ENCODE results near the gene GPC6. TPM values are rescaled to one million over a fixed set of nuclear protein-coding genes. Genes with fewer than 3 reads are reported as not detected.

GPC6 gene
- total RNA-seq, 1 experiment from 2014 or later: 0.22 TPM

DNA sequence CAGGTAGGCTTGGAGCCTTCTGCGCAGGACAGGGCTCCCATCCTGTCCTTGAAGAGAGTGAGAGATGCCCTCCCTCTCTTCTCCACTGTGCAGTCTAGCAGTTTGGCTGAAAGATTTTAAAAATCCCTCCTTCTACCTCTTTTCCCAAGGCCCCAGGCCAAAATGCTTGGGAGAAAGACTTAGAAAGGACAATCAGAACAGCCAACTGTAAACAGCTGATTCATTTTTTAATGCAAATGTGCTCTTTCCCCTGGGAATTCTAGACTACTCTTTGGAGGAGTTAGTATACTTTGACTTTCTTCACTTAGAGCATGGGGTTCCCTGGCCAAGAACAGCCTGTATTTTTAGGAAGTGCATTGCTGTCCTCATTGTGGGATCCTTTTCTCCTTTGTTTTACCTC lies 398.9 kb downstream of the GPC6 start:
- BruUV-seq (replicated peaks): no TSS peak
- RAD21 ChIA-PET (ENCODE audit: low non-redundant PET in 1 of 2, low total read pairs in 2 of 2, uncharacterized antibody in 2 of 2, unreplicated experiment in 2 of 2): no interaction called here
- H2AFZ ChIP-seq (ENCODE audit: low read depth, low read length, poor library complexity, severe bottlenecking): no peak overlapping the region
- no peaks in the 10 kb centered on the region for H3K4me1 ChIP-seq (ENCODE audit: control insufficient read depth in 1 of 2, insufficient read depth in 2 of 2, low read length in 2 of 2)
- DNase-seq (ENCODE audit: low read depth, low spot score): no peak
- H4K20me1 ChIP-seq (ENCODE audit: insufficient read depth): no peaks in the 10 kb centered on the region
- intact Hi-C loops (cut with micrococcal nuclease): no loop called here
- H3K79me2 ChIP-seq (ENCODE audit: insufficient read depth, low read length): no peaks in the 10 kb centered on the region
- POLR2A ChIA-PET: no interaction called here
- TF ChIP-seq ZFX (IDR thresholded peaks at IDR 0.05) (no peak), SP1 (IDR thresholded peaks at IDR 0.05; ENCODE audit: low read depth) (no peak), MAX (IDR thresholded peaks at IDR 0.05) (no peak), POLR2AphosphoS5 (IDR thresholded peaks at IDR 0.05; ENCODE audit: low read depth, low read length) (no peak), SIN3A (IDR thresholded peaks at IDR 0.05; ENCODE audit: low read depth) (no peak), RAD21 (IDR thresholded peaks at IDR 0.05; ENCODE audit: low read depth) (no peak), ELF1 (IDR thresholded peaks at IDR 0.05; ENCODE audit: borderline replicate concordance, low read depth) (no peak)
- no peak for ATAC-seq
- no peak overlapping the region for H3K27ac ChIP-seq (ENCODE audit: low read depth, low read length)
- H3K9me2 ChIP-seq (ENCODE audit: insufficient read depth): no peaks in the 10 kb centered on the region
- H3K36me3 ChIP-seq (ENCODE audit: control insufficient read depth in 1 of 2, insufficient read depth in 2 of 2, low read length in 2 of 2): no peaks in the 10 kb centered on the region
- peaks cover 0 to 15% of the 10 kb centered on the region in 2 experiments; a peak in 3 of 4 replicates for H3K9me3 ChIP-seq (ENCODE audit: control insufficient read depth in 1 of 2, insufficient read depth in 1 of 2, low read depth in 1 of 2, low read length in 2 of 2)
- no peak overlapping the region for H3K4me3 ChIP-seq (replicated peaks in 1 of 2; ENCODE audit: low read depth in 1 of 2, low read length in 2 of 2)
- CTCF ChIA-PET: no interaction called here
- H3K27me3 ChIP-seq (ENCODE audit: insufficient read depth, low read length): no peaks in the 10 kb centered on the region
- H3K4me2 ChIP-seq (ENCODE audit: low read length): no peak overlapping the region
- no peak overlapping the region for H3K9ac ChIP-seq (ENCODE audit: low read length)

DNA sequence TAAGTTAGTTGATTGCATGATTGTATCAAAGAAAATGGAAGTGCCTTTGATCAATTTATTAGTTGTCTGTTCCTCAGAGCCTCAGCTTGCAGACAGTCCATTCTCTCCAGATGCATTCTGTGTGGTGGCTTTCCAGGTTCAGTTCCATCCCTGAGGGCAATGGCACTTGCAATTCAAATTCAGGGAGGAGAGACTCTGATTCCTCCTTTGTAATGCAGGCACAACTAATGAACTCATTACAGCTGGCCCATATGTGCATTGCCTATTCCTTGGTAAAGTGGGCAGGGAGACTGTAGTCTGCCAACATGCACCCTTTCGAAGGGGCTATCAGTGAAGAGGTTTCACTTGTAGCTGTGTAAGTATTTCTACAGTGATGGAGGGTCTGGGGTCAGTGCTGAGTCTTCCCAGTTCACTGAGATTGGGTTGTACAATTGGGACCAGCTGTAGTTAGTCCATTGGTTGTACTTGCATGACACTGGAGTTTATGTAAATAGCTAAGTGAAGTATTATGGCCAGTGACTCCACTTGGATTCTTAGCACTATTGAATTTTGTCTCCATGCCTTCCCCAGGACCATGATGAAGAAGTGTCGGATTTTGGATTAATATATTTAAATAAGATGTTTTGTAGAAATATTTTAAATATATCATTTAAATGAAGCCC lies 401.7 kb downstream of the GPC6 start:
- peaks cover 10 to 12% of the 10 kb centered on the region in 2 experiments; a peak in 3 of 4 replicates for H3K9me3 ChIP-seq (ENCODE audit: control insufficient read depth in 1 of 2, insufficient read depth in 1 of 2, low read depth in 1 of 2, low read length in 2 of 2)
- RAD21 ChIA-PET (ENCODE audit: low non-redundant PET in 1 of 2, low total read pairs in 2 of 2, uncharacterized antibody in 2 of 2, unreplicated experiment in 2 of 2): no interaction called here
- no peaks in the 10 kb centered on the region for H3K27me3 ChIP-seq (ENCODE audit: insufficient read depth, low read length)
- no peaks in the 10 kb centered on the region for H3K36me3 ChIP-seq (ENCODE audit: control insufficient read depth in 1 of 2, insufficient read depth in 2 of 2, low read length in 2 of 2)
- H3K79me2 ChIP-seq (ENCODE audit: insufficient read depth, low read length): no peaks in the 10 kb centered on the region
- no peak for DNase-seq (ENCODE audit: low read depth, low spot score)
- no peak for ATAC-seq
- no peak overlapping the region for H3K4me2 ChIP-seq (ENCODE audit: low read length)
- no peak overlapping the region for H2AFZ ChIP-seq (ENCODE audit: low read depth, low read length, poor library complexity, severe bottlenecking)
- H3K9me2 ChIP-seq (ENCODE audit: insufficient read depth): no peaks in the 10 kb centered on the region
- POLR2A ChIA-PET: no interaction called here
- no peaks in the 10 kb centered on the region for H4K20me1 ChIP-seq (ENCODE audit: insufficient read depth)
- no peak overlapping the region for H3K4me3 ChIP-seq (replicated peaks in 1 of 2; ENCODE audit: low read depth in 1 of 2, low read length in 2 of 2)
- intact Hi-C loops (cut with micrococcal nuclease): no loop called here
- no peaks in the 10 kb centered on the region for H3K4me1 ChIP-seq (ENCODE audit: control insufficient read depth in 1 of 2, insufficient read depth in 2 of 2, low read length in 2 of 2)
- no TSS peak for BruUV-seq (replicated peaks)
- CTCF ChIA-PET: no interaction called here
- no peak overlapping the region for H3K27ac ChIP-seq (ENCODE audit: low read depth, low read length)
- H3K9ac ChIP-seq (ENCODE audit: low read length): no peak overlapping the region
- TF ChIP-seq EZH2 (IDR thresholded peaks at IDR 0.05) (no peak), ZBTB33 (IDR thresholded peaks at IDR 0.05; ENCODE audit: extremely low read depth, insufficient replicate concordance, low read length) (no peak), POLR2AphosphoS5 (IDR thresholded peaks at IDR 0.05; ENCODE audit: low read depth, low read length) (no peak), EZH2phosphoT487 (IDR thresholded peaks at IDR 0.05; ENCODE audit: borderline replicate concordance) (no peak), EGR1 (IDR thresholded peaks at IDR 0.05; ENCODE audit: low read depth) (no peak), FOSL1 (IDR thresholded peaks at IDR 0.05; ENCODE audit: low read depth) (no peak), SRF (IDR thresholded peaks at IDR 0.05; ENCODE audit: low read depth) (no peak), CEBPB (IDR thresholded peaks at IDR 0.05; ENCODE audit: low read depth) (no peak), ZFX (IDR thresholded peaks at IDR 0.05) (no peak), POLR2A (IDR thresholded peaks at IDR 0.05; ENCODE audit: borderline replicate concordance, extremely low read depth, insufficient read depth, insufficient read length) (no peak), JUND (IDR thresholded peaks at IDR 0.05) (no peak), ATF3 (IDR thresholded peaks at IDR 0.05) (no peak), CBX3 (IDR thresholded peaks at IDR 0.05; ENCODE audit: low read depth) (no peak)
- TF ChIP-seq, protein P1, sequence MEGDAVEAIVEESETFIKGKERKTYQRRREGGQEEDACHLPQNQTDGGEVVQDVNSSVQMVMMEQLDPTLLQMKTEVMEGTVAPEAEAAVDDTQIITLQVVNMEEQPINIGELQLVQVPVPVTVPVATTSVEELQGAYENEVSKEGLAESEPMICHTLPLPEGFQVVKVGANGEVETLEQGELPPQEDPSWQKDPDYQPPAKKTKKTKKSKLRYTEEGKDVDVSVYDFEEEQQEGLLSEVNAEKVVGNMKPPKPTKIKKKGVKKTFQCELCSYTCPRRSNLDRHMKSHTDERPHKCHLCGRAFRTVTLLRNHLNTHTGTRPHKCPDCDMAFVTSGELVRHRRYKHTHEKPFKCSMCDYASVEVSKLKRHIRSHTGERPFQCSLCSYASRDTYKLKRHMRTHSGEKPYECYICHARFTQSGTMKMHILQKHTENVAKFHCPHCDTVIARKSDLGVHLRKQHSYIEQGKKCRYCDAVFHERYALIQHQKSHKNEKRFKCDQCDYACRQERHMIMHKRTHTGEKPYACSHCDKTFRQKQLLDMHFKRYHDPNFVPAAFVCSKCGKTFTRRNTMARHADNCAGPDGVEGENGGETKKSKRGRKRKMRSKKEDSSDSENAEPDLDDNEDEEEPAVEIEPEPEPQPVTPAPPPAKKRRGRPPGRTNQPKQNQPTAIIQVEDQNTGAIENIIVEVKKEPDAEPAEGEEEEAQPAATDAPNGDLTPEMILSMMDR (IDR thresholded peaks at IDR 0.05 in 2 of 3, conservative IDR thresholded peaks at IDR 0.05 in 1 of 3; ENCODE audit: borderline replicate concordance in 1 of 3, insufficient read depth in 1 of 3, low read depth in 2 of 3, low read length in 2 of 3): no peak
